Naive thymus-derived CD4-positive, alpha-beta T cell (primary cell): ENCODE results near the gene LRRK1. TPM values are rescaled to one million over a fixed set of nuclear protein-coding genes. Genes with fewer than 3 reads are reported as not detected.

Source experiments
- ATAC-seq: fragments of 150-1000 bp; cut with Tn5 transposase; 2 replicates; pipeline ENCODE4 v1.10.0; 2021; ENCODE audit warnings: mild to moderate bottlenecking, moderate library complexity
- CTCF ChIA-PET: fragments of 350-600 bp; sonication (Branson Sonifier 250); formaldehyde crosslinking; loops from one replicate; lab custom pipeline; 2021; ENCODE audit warnings: antibody characterized with exemption; lab: Charles Lee
- POLR2A ChIA-PET: fragments of 350-600 bp; sonication (Branson Sonifier 250); formaldehyde crosslinking; loops from one replicate; lab custom pipeline; 2021; ENCODE audit warnings: antibody characterized with exemption, inconsistent platforms; lab: Charles Lee
- DNase-seq, 9 donors: peaks; one replicate each; pipeline versions ENCODE4 v3.0.0 to v3.0.0-alpha.2; 2020 to 2022; ENCODE audit warnings: mixed read lengths in 1 of 9
- H3K27ac ChIP-seq: one replicate; pipeline ENCODE4 v1.7.0; 2013; ENCODE audit warnings: mild to moderate bottlenecking, low read depth, low read length, moderate library complexity
- H3K27me3 ChIP-seq, 2 donors: one replicate each; pipeline ENCODE4 v1.7.0; 2013; ENCODE audit warnings: low read length in 2 of 2, mild to moderate bottlenecking in 2 of 2, moderate library complexity in 2 of 2; ENCODE audit not compliant: control insufficient read depth in 2 of 2, insufficient read depth in 2 of 2
- H3K36me3 ChIP-seq, 3 experiments: 1 replicate in 2 of 3; 2 replicates in 1 of 3; pipeline ENCODE4 v1.7.0; 2013; ENCODE audit warnings: low read length in 3 of 3, mild to moderate bottlenecking in 3 of 3, moderate library complexity in 1 of 3; ENCODE audit not compliant: insufficient read depth in 3 of 3, control insufficient read depth in 2 of 3
- H3K4me1 ChIP-seq, 2 donors: one replicate each; pipeline ENCODE4 v1.7.0; 2013; ENCODE audit warnings: low read length in 2 of 2, mild to moderate bottlenecking in 2 of 2, moderate library complexity in 1 of 2; ENCODE audit not compliant: control insufficient read depth in 2 of 2, insufficient read depth in 2 of 2
- H3K4me3 ChIP-seq: 2 replicates; pipeline ENCODE4 v1.7.0; 2013; ENCODE audit warnings: mild to moderate bottlenecking, low read length
- H3K9me3 ChIP-seq, 3 experiments: 1 replicate in 2 of 3; 2 replicates in 1 of 3; pipeline ENCODE4 v1.7.0; 2013; ENCODE audit warnings: low read length in 3 of 3; ENCODE audit not compliant: control insufficient read depth in 2 of 3
- H3K27ac Mint-ChIP-seq, 9 donors: one replicate each; pipeline ENCODE4 v1.8.0; 2020 to 2022; ENCODE audit warnings: mixed read lengths in 9 of 9, mild to moderate bottlenecking in 8 of 9, moderate library complexity in 5 of 9, inconsistent platforms in 2 of 9
- H3K27me3 Mint-ChIP-seq, 5 donors: one replicate each; pipeline ENCODE4 v1.8.0; 2021 to 2022; ENCODE audit warnings: mixed read lengths in 5 of 5, mild to moderate bottlenecking in 1 of 5
- H3K36me3 Mint-ChIP-seq, 5 donors: one replicate each; pipeline ENCODE4 v1.8.0; 2020 to 2022; ENCODE audit warnings: mixed read lengths in 5 of 5, mild to moderate bottlenecking in 3 of 5, inconsistent platforms in 1 of 5
- H3K4me1 Mint-ChIP-seq, 7 donors: one replicate each; pipeline ENCODE4 v1.8.0; 2020 to 2022; ENCODE audit warnings: mixed read lengths in 7 of 7, mild to moderate bottlenecking in 3 of 7, inconsistent platforms in 1 of 7
- H3K4me3 Mint-ChIP-seq, 10 donors: one replicate each; pipeline ENCODE4 v1.8.0; 2020 to 2022; ENCODE audit warnings: mild to moderate bottlenecking in 10 of 10, mixed read lengths in 10 of 10, moderate library complexity in 6 of 10, inconsistent platforms in 2 of 10
- H3K9me3 Mint-ChIP-seq, 11 donors: one replicate each; pipeline ENCODE4 v1.8.0; 2020 to 2022; ENCODE audit warnings: mixed read lengths in 11 of 11, mild to moderate bottlenecking in 4 of 11, inconsistent platforms in 1 of 11, moderate library complexity in 1 of 11
- intact Hi-C, 2 donors: fragments of 100-400 bp; cut with micrococcal nuclease; formaldehyde crosslinking; loops; one replicate each; pipeline ENCODE4 v1.15.1; 2023
- polyA plus RNA-seq, 2 donors: library from polyadenylated mRNA; unstranded; fragments of 300-500 nt; fragmentation: Illumina TruSeq; gene quantifications; one replicate each; pipeline ENCODE4 v1.2.3, GENCODE V29; 2021
- total RNA-seq, 6 experiments: library from RNA in 5 of 6; stranded (reverse) in 5 of 6; gene quantifications; 1 replicate in 5 of 6; 2 replicates in 1 of 6; pipeline ENCODE4 v1.2.3 and lab custom pipeline; 2021 to 2026

LRRK1 gene
- total and polyA plus RNA-seq, 7 experiments from 2014 or later = 0.54 to 15.1 (median 0.60) TPM; not detected in 2

DNA sequence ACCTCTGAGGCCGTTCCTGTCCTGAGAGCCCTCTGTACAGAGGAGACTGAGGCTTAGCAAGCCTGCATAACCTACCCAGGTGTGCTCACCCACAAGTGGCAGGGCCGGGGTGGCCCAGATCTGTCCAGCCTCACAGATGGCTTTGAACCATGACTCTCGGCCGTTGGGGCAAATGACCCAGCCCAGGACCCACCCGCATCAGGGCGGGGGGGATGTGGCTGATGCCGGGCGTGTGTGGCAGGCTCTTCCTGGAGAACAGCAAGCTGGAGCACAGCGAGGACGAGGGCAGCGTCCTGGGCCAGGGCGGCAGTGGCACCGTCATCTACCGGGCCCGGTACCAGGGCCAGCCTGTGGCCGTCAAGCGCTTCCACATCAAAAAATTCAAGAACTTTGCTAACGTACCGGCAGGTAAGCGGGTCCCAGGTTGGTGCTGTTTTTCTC is 133.5 kb downstream of the LRRK1 start:
- Mint-ChIP-seq H3K9me3 (no peaks in the 10 kb centered on the region), H3K4me3 (no peak overlapping the region), H3K27me3 (peaks cover 0 to 1% (median 0%) of the 10 kb centered on the region in 5 donors), H3K36me3 (no peaks in the 10 kb centered on the region), H3K4me1 (no peaks in the 10 kb centered on the region), H3K27ac (no peak overlapping the region)
- no peaks in the 10 kb centered on the region for H3K4me1 ChIP-seq
- H3K36me3 ChIP-seq = no peaks in the 10 kb centered on the region
- no peak for ATAC-seq
- no peak overlapping the region for H3K4me3 ChIP-seq
- no peaks in the 10 kb centered on the region for H3K27me3 ChIP-seq
- no peak for DNase-seq
- H3K9me3 ChIP-seq = no peaks in the 10 kb centered on the region
- no peak overlapping the region for H3K27ac ChIP-seq
- ChIA-PET CTCF (no interaction called here), POLR2A (no interaction called here)
- intact Hi-C loops = no loop called here

DNA sequence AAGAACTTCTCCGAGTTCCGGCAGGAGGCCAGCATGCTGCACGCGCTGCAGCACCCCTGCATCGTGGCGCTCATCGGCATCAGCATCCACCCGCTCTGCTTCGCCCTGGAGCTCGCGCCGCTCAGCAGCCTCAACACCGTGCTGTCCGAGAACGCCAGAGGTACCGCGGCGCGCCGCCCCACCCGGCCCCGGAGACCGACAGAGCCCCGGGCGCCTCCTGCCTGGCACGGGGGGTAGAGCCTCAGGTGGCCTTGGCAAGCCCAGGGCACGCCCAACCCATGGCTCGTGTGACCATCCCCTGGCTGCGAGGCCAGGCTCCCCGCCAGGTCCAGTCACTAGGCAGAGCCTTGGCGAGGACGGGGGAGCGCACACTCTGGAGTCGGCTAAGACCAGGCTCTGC is 134.1 kb downstream of the LRRK1 start:
- no peaks in the 10 kb centered on the region for H3K9me3 Mint-ChIP-seq
- POLR2A ChIA-PET = no interaction called here
- H3K4me1 Mint-ChIP-seq = no peaks in the 10 kb centered on the region
- H3K36me3 Mint-ChIP-seq = no peaks in the 10 kb centered on the region
- intact Hi-C loops = no loop called here
- no peaks in the 10 kb centered on the region for H3K36me3 ChIP-seq
- peaks cover 0 to 1% (median 0%) of the 10 kb centered on the region in 5 donors for H3K27me3 Mint-ChIP-seq
- CTCF ChIA-PET = no interaction called here
- no peak overlapping the region for H3K27ac Mint-ChIP-seq
- H3K4me1 ChIP-seq = no peaks in the 10 kb centered on the region
- H3K27me3 ChIP-seq = no peaks in the 10 kb centered on the region
- H3K9me3 ChIP-seq = no peaks in the 10 kb centered on the region
- no peak overlapping the region for H3K4me3 Mint-ChIP-seq
- ATAC-seq (no peak), DNase-seq (no peak)
- H3K4me3 ChIP-seq = no peak overlapping the region
- H3K27ac ChIP-seq = no peak overlapping the region

- H3K27ac ChIP-seq = no peak overlapping the region
- no peak overlapping the region for H3K4me3 ChIP-seq
- POLR2A ChIA-PET = no interaction called here
- Mint-ChIP-seq H3K27me3 (peaks cover 0 to 1% (median 0%) of the 10 kb centered on the region in 5 donors), H3K4me1 (no peaks in the 10 kb centered on the region), H3K4me3 (no peak overlapping the region), H3K9me3 (peaks cover 0 to 1% (median 0%) of the 10 kb centered on the region in 11 donors), H3K36me3 (no peaks in the 10 kb centered on the region), H3K27ac (no peak overlapping the region)
- CTCF ChIA-PET = no interaction called here
- intact Hi-C loops = no loop called here
- ATAC-seq = no peak
- no peaks in the 10 kb centered on the region for H3K9me3 ChIP-seq
- no peaks in the 10 kb centered on the region for H3K4me1 ChIP-seq
- no peaks in the 10 kb centered on the region for H3K36me3 ChIP-seq
- no peaks in the 10 kb centered on the region for H3K27me3 ChIP-seq
- no peak for DNase-seq
Observed at GRCh38 chr15:101054116-101054515, 135.0 kb downstream of the LRRK1 start.

DNA sequence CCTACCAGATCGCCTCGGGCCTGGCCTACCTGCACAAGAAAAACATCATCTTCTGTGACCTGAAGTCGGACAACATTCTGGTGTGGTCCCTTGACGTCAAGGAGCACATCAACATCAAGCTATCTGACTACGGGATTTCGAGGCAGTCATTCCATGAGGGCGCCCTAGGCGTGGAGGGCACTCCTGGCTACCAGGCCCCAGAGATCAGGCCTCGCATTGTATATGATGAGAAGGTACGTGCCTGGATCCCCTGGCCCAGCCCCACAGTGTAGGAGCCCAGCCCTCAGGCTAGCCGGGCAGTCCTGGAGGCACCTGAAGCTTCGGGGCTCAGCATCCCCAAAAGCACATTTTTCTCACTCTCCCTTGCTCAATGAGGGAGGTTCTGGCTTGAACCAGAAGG is 135.8 kb downstream of the LRRK1 start:
- ATAC-seq (no peak), DNase-seq (no peak)
- Histone ChIP-seq H3K4me3 (no peak overlapping the region), H3K4me1 (no peaks in the 10 kb centered on the region), H3K27me3 (no peaks in the 10 kb centered on the region), H3K27ac (no peak overlapping the region), H3K9me3 (no peaks in the 10 kb centered on the region), H3K36me3 (no peaks in the 10 kb centered on the region)
- H3K27ac Mint-ChIP-seq = no peak overlapping the region
- intact Hi-C loops = no loop called here
- no peak overlapping the region for H3K4me3 Mint-ChIP-seq
- CTCF ChIA-PET = no interaction called here
- POLR2A ChIA-PET = no interaction called here
- H3K36me3 Mint-ChIP-seq = no peaks in the 10 kb centered on the region
- H3K9me3 Mint-ChIP-seq = peaks cover 0 to 1% (median 0%) of the 10 kb centered on the region in 11 donors
- peaks cover 0 to 1% (median 0%) of the 10 kb centered on the region in 5 donors for H3K27me3 Mint-ChIP-seq
- H3K4me1 Mint-ChIP-seq = peaks cover 0 to 2% (median 0%) of the 10 kb centered on the region in 7 donors

- no peaks in the 10 kb centered on the region for H3K36me3 ChIP-seq
Observed at GRCh38 chr15:101055411-101055810, 136.3 kb downstream of the LRRK1 start.

GRCh38 chr15:101056366-101057334 is 137.5 kb downstream of the LRRK1 start:
- H3K36me3 Mint-ChIP-seq = no peaks in the 10 kb centered on the region
- no peak overlapping the region for H3K27ac Mint-ChIP-seq
- Histone ChIP-seq H3K4me1 (no peaks in the 10 kb centered on the region), H3K27me3 (no peaks in the 10 kb centered on the region), H3K4me3 (no peak overlapping the region), H3K36me3 (no peaks in the 10 kb centered on the region), H3K27ac (no peak overlapping the region), H3K9me3 (no peaks in the 10 kb centered on the region)
- peaks cover 0 to 1% (median 0%) of the 10 kb centered on the region in 11 donors for H3K9me3 Mint-ChIP-seq
- intact Hi-C loops = no loop called here
- DNase-seq (no peak), ATAC-seq (no peak)
- ChIA-PET CTCF (no interaction called here), POLR2A (no interaction called here)
- H3K27me3 Mint-ChIP-seq = peaks cover 0 to 1% (median 0%) of the 10 kb centered on the region in 5 donors
- peaks cover 0 to 3% (median 0%) of the 10 kb centered on the region in 7 donors for H3K4me1 Mint-ChIP-seq
- no peak overlapping the region for H3K4me3 Mint-ChIP-seq

More at GRCh38 chr15:101055411-101055810, 136.3 kb downstream of the LRRK1 start:
- Histone ChIP-seq H3K27me3 (no peaks in the 10 kb centered on the region), H3K4me3 (no peak overlapping the region), H3K9me3 (no peaks in the 10 kb centered on the region), H3K27ac (no peak overlapping the region), H3K4me1 (no peaks in the 10 kb centered on the region)
- Mint-ChIP-seq H3K27me3 (peaks cover 0 to 1% (median 0%) of the 10 kb centered on the region in 5 donors), H3K4me1 (peaks cover 0 to 3% (median 0%) of the 10 kb centered on the region in 7 donors), H3K36me3 (no peaks in the 10 kb centered on the region), H3K27ac (no peak overlapping the region), H3K4me3 (no peak overlapping the region), H3K9me3 (peaks cover 0 to 1% (median 0%) of the 10 kb centered on the region in 11 donors)
- DNase-seq (no peak), ATAC-seq (no peak)
- intact Hi-C loops = no loop called here
- POLR2A ChIA-PET = no interaction called here
- CTCF ChIA-PET = no interaction called here
